Stimulated activated CD8-positive, alpha-beta memory T cell treated with anti-CD3 and anti-CD28 coated beads, Interleukin-12 subunit alpha, Interleukin-12 subunit beta, amount 100 ng/mL, for 1 hour (primary cell): ENCODE data around the gene TP53INP2.
"Not testable (repeated sequence)": the region's sequence is repeated elsewhere in the genome, so short reads cannot be mapped to it uniquely, and the experiment has no call there.

Experiments used
- DNase-seq: peaks from one replicate; pipeline ENCODE4 v3.0.0-alpha.2; 2020; ENCODE audit warnings: low read depth

TP53INP2 gene

DNA sequence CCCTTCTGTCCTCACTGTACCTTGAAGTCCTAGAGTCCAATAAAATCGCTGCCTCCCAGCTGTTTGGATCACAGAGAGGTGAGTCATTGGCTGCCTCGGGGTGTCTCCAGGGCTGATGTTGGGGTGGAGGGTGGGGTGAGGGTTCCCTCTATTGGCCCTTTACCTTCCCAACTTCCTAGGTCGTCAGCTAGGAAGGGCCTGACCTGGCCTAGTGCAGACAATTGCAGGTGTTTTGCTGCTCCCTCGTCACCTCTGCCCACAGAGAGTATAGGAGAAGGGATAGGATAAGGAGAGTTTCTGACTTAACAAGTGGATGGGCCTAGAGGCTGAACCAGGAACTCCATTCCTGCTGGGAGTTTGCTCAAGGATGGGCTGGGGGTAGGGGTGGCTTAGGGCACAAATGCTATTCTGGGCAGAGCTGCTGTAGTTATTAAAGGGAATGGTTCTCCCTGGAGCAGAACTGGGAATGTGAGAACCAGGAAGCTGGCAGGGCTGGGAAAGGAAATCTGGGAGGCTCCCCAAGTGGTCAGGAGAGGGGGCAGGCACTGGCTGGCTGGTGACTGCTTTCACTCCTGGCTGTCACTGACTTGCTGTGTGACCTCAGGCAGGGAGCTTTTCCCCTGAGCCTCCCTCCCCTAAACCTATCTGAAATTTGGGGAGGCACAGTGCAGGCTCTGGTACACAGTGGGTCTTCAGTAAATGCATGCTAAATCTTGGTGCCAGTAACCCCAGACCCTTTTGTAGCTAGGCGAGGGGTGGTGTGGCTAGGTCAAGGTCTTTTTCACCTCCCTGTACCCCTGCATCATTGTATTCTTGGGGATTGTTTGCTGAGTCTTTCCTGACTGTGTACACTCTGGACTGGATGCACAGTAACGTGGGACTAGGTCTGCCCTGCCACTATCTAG, 1.5 kb downstream of the TP53INP2 start:
- DNase-seq, result no peak

DNA sequence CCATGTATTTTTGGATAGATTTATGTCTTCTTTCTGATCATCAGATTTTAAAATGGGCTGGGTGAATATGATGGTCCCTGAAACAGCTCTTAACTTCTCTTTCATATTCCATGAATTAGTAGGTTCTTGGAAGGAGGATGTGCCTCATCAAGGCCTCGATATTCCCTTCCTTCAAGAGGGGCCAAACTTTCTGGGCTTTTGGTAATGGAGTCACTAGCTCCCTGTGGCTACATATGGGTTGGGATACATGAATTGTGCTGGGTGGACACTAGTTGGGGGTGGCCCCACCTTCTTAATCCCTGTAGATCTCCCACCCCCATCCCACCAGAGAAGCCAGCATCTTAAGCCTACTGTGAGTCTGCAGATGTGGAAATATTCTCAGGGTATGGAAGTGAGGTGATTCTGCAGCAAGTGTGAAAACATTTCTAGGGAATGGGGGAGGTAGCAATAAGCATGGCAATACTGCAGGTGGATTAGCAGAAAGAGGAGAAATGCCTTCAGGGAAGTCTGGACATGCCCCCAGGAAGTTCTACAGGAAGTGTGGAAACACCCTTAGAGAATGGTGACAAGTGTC, 2.2 kb downstream of the TP53INP2 start:
- DNase-seq, result no peak

DNA sequence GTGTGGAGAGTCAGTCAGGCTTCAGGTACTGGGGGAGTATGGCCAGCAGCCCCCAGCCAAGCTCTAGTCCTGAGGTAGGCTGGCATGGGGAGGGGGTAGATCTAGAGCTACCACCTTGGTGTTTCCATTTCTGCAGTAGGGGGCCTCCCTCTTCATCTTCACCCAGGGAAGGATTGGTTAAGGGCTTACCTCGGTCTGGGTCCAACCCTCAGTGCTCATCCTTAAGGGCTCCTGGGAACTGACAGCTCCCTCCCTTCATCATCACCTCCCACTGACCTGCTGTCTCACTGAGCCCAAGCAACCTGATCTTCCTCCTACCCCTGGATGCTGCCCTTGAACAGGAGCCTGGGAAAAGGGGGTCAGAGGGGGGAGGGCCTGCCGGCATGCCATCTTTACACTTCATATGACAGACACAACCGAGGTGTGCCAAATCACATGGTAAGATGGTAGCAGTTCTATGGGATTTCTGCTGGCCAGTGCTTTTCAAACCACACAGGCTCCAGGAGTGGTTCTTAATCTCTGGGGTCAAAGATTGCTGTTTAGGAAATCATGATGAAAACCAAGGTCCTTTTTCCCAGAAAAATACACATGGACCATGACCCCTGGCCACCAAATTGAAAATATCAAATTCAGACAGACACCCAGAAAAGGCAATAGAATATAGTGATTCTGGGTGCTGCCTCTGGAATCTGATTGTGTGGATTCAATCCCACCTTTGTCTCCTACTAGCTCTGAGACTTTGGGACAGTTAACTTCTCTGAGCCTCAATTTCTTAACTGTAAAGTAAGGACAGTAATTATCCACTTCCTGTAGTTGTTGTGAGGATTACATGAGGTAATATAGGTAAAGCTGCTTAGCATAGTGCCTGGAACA, 3.0 kb downstream of the TP53INP2 start:
- DNase-seq, result no peak

DNA sequence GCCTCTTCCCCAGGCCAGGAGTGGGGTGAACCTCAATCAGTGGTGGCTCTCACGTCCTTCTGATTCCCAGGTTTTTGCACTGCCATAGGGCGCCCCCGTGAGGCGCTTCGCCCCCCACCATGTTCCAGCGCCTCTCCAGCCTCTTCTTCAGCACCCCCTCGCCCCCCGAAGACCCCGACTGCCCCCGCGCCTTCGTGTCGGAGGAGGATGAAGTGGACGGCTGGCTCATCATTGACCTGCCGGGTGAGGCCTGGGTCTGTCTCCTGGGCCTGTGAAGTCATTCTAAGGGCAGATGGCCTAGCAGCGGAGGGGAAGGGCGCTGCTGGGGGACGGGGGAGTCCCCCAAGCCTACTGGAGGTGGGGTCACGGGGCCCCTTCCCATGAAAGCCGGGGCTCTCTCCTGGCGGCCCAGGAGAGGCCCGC, 4.5 kb downstream of the TP53INP2 start:
- DNase-seq, result peak; percentile 31

DNA sequence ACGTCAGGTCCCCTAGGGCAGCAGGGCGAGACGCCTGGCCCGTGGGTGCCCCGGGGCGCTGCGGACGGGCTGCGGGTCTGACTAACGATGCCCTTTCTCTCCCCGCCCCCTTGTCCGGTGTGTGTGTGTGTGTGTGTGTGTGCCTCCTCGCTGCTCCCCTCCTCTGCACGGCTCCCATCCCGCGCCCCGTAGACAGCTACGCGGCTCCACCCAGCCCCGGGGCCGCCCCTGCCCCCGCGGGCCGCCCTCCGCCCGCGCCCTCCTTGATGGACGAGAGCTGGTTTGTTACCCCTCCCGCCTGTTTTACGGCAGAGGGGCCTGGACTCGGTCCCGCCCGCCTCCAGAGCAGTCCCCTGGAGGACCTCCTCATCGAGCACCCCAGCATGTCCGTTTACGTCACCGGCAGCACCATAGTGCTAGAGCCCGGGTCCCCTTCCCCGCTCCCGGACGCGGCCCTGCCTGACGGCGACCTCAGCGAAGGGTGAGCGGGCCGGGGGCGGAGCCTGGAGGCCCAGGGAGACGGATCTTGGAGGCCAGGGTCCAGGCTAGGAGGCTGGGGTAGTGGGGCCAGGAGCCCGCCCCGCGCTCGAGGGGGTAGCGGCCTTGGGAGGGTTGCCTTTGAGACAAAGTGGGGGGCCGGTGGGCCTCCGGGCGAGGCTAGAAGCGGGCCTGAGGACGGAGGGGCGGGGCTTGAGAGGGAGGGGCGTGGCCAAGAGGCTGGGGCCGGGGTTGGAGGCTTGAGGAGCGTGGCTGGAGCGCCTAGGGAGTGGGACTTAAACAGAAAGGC, 5.1 kb downstream of the TP53INP2 start:
- DNase-seq, result peak; percentile 63

DNA sequence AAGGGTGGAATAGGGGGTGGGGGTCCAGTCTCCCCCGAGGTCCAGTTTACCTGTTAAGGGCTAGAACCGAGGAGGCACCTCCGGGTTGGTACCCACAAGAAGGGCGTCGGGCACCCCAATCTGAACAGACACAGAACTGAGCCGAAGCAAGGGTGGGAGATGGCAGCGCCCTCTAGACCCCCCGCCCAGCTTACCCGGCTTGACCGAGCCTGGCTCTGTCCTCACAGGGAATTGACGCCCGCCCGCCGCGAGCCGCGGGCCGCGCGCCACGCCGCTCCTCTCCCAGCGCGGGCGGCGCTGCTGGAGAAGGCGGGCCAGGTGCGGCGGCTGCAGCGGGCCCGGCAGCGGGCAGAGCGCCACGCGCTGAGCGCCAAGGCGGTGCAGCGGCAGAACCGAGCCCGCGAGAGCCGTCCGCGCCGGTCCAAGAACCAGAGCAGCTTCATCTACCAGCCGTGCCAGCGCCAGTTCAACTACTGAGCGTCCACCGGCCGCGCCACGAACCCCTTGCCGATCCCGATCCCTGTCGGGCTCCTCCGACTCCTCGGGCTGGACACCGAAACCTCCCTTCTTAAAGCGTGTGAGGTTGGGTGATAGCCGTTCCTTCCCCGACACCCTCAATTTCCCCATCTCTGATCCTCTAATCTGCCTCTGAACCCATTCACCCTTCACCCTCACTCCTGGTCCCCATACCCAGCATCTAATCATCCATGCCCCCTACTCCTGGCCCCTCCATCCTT, 5.9 kb downstream of the TP53INP2 start:
- DNase-seq, result peak; percentile 49

DNA sequence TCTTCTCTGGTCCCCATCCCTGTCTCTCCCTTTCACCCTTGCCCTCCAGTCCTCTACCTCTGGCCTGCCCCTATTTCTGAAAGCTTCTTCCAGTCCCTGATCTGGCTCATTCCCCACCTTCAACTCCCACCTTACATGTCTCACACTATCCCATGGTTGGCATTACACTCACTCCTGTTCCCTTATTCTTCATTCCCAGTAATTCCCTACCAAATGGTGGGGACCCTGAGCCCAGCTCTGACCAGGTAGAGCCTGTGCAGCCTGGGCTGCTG, 6.4 kb downstream of the TP53INP2 start:
- no peak for DNase-seq

DNA sequence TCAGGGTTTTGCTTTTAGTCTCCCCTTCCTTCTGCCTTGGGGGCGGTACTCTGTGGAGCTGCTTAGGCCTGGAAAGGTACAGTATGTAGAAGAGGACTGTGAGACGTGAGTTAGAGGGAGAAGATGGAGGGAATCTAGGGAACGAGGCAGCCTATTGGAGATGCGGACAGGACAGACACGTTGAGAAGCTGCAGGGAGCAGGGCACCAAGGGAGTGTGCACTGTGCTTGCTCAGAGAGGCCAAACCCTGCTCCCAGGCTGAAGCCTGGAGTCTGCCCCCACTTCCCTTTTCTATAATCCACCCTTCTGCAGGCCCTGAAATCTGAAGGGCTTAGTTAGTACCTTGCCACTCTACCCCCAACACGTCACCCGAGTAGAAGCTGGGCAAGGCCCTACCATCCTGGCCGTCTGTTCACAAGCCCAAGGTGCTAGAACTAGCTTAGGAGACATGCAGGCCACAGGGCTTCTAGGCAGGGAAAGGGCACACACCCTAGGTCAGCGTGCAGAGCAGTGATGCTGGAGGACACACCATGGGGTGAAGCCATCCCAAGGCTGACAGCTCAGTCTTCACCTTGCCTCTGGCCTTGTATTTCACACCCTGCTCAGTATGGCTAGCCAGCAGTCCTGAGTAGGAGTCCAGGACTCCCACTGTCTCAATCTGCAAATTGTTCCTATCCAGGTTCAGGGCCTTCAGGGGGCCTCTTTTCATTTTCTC, 6.9 kb downstream of the TP53INP2 start:
- no peak for DNase-seq

DNA sequence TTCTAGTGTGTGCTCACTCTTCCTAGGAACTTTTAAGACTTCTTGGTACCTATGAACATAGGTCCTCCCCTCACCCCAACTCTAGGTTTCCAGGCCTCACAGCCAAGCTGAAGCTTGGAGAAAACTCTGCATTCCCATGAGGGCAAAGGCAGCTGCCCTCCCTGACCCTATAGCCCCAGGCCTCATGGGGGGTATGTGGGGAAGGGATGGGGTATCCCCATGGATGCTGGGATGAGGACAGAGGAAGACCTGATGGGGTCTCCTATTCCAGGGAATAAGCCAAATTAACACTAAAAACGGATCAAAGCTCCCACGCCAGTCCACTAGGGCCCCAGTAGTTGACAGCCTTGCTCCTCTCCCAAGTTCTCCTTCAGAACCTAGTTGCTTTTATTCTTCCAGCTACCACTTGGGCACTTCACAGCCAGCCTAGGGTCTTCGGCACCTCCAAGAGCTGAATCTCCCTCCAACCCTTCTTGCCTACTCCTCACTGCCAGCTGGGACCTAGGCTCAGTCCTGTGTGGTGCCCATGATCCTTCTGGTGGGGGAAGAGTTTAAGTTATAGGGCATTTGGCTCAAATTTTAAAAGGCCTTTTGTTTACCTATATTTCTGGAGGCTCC, 7.8 kb downstream of the TP53INP2 start:
- DNase-seq, result no peak

DNA sequence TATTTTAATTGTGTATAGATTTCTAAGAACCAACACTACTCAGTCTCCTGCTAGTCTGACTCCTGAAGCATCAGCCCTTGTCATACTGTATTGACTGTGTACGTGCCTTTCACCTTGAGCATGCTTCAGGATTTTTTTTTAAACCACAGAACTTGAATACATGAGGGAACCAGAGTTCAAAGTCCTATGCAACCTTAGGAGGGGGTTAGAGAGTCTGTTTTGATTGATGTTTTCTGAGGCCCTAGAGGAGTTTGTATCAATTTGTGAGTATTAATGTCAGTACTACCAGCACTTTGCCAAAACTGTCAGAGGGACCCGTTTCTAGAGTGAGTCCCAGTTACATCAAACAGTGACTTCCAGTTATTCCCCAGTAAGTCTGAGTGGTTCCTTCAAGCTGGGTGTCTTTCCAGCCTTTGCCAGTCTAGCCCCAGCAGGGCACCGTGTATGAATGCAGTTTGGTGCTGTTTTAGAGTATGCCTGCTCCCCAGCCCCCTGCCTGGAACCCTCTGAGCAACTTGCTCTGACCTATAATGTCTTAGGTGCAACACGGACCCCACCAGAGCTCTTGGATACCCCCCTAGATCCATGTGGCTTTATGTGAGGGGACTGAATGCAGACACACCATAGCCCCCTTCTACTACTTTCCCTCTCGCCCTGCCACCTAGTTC, 8.5 kb downstream of the TP53INP2 start:
- DNase-seq, result no peak

DNA sequence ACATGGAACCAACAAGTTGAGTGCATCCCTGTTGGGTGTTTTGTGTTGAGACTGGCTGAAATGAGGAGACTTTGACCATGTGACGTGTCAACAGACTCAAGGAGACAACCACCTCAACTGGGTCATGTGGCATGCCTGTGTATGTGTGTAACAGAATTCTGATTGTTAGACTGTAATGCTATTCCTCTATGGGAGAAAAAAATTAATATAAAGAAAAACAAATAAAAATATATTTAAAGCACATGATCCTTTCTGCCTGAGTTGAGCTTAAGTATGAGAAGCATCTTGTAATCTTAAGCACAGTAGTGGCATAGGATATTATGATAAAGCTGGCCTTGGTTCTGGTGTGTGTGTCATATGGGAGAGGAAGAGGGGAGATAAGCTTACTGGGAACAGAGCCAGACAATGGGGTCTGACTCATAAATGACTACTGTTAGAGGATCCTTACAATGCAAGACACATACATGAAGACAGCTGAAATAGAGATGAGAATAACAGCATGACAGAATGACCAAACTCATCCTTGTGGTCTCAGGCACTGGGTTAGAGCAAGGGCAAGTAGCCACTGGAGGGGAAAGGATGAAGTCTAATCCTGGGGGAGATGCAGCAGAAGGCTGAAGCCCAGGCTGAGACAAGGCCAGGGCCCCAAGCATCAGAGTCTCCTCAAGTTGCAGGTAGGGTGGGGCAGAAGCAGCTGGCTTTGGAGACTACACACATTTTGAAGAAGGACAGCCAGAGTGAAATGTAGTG, 9.2 kb downstream of the TP53INP2 start:
- no peak for DNase-seq

DNA sequence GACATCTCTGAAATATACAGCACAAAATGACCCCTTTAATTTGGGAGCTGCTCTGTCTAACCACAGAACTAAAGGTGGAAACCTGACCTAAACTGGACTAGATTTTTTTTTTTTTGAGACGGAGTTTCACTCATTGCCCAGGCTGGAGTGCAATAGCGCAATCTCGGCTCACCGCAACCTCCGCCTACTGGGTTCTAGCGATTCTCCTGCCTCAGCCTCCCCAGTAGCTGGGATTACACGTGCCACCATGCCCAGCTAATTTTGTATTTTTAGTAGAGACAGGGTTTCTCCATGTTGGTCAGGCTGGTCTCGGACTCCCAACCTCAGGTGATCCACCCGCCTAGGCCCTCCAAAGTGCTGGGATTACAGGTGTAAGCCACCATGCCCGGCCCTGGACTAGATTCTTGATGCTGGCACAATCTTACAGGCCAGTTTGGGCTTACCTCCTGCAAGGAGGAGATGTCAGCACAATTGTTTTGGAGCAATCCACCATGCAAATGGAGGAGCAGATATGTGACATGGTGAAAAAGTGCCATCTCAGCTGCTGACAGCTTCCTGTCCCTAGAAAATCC, 9.9 kb downstream of the TP53INP2 start:
- not testable (repeated sequence) for DNase-seq

DNA sequence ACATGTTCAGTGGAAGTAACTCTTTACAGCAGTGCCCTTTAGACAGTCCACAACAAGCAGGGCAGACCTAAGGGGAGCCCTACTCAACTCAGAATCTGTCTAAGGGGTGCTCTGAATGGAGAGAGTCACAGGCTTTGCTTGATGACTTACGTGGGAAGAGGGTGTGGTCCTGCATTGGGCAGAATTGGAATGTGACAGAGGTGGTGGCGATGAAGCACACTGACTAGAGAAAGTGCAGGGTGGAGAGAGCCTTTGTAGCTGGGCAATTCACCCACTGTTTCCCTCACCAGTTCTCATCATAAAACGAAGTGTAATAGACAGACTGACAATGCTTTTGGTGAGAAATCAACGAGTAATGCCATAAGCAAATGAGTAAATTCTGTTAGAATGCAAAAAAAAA, 11.2 kb downstream of the TP53INP2 start:
- DNase-seq, result no peak

DNA sequence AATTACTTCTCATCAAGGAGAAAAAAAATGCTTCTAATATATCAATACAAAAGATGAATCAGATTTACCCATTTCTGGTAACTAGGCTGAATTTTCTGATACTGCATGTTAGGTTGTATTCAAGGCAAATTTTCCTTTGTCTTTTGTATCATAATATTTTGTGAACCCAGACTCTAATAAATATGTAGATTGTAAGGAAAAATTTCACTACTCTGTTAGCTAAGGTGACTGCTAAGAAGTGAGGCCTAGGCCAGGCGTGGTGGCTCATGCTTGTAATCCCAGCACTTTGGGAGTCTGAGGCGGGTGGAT, 12.7 kb downstream of the TP53INP2 start:
- no peak for DNase-seq

DNA sequence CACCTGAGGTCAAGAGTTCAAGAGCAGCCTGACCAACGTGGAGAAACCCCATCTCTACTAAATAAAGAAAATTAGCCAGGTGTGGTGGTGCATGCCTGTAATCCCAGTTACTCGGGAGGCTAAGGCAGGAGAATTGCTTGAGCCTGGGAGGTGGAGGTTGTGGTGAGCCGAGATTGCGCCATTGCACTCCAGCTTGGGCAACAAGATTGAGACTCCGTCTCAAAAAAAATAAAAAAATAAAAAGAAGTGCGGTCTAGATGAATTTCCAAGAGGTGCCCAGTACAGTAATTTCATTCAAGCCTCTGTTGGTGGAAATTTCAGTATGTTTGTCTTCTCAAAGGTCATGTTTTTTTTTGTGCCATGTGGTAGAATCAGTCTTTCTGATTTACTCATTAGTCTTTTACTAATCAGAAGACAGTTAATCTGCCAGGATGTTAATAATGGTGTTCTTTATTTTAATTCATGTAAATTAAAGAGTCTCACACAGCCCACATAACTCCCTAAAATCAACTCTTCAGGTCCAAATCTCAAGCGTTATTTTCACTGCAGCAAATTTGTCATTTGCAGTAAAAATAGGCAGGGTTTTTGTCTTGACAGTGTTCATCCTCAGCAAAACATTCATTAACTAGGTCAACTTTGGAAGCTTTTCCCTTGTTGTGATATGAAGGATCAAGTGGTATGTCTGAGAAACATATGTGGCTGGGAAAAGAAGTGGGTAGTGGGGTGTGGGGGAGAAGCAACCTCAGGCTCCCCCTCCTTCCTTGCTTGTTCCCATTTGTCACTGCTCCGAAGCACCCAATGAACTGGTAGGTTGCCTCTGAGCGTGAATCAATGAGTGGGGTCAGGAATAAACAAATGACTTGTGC, 13.3 kb downstream of the TP53INP2 start:
- no peak for DNase-seq

DNA sequence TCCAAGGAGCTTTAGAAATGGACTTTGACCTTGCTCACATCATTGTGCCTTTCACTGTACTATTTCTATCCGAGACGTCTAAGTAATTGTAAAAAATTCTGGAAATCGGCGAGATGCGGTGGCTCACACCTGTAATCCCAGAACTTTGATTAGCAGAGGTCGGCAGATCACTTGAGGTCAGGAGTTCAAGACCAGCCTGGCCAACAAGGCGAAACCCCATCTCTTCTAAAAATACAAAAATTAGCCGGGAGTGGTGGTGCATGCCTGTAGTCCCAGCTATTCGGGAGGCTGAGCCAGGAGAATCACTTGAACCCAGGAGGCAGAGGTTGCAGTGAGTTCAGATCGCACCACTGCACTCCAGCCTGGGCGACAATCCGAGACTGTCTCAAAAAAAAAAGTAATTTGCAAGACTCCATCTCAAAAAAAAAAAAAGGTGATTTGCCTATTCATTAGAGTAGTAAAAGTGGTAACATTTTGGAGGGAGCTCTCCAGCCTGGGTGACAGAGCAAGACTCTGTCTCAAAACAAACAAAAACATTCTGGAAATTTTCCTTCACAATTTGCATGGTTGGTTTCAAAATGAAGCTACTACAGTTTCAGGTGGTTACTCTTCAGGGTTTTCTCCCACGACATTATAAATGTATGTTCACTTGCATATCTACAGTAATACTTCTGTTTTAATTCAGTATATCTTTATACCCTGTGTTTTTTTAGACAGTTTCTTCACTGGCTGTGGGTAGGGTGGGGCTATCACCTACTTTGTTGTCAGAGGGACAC, 15.3 kb downstream of the TP53INP2 start:
- DNase-seq, result not testable (repeated sequence)

DNA sequence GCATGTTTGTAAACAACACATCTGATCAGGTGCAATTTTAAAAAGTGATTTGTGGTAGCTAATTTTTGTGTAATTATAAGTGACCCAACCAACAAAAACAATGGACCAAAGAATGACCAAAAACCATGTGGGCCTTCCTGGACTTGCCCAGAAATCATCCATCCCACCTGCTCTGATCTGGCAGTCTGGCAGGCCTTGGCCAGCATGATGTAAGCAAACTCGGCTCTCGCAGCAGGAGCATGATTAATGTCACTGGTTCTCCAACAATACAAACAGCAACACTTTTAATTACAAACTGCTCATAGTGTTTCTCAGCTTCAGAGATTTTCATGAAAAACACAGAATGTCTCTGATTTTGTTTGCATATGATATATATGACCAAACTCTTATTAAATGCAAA, 16.1 kb downstream of the TP53INP2 start:
- DNase-seq, result no peak
